ENCODE measurements around the gene ZSCAN10. TPM values are rescaled to one million over a fixed set of nuclear protein-coding genes. Genes with fewer than 3 reads are reported as not detected.

The ZSCAN10 gene
- total and polyA plus RNA-seq, 2 experiments from 2014 or later = 217 to 519 TPM

GRCh38 chr16:3099395-3099731 is 269 bp upstream of the ZSCAN10 start:
- DNase-seq (ENCODE audit: low spot score) (no peak), ATAC-seq (peak; percentile 2; the same call in 2 of the 3 replicates)
- Histone ChIP-seq H3K36me3 (ENCODE audit: insufficient read depth) (no peaks in the 10 kb centered on the region), H3K4me2 (peak overlapping the region; percentile 85), H4K20me1 (replicated peaks; ENCODE audit: insufficient read depth) (peaks cover 4% of the 10 kb centered on the region; the same call in 1 of the 2 replicates), H3K27ac (ENCODE audit: low read depth) (peak overlapping the region; percentile 99), H3K79me2 (replicated peaks; ENCODE audit: insufficient read depth) (peaks cover 39% of the 10 kb centered on the region), H2AFZ (no peak overlapping the region), H3K9me2 (ENCODE audit: insufficient read depth) (no peaks in the 10 kb centered on the region), H3K4me1 (ENCODE audit: insufficient read depth) (peaks cover 49% of the 10 kb centered on the region), H3F3A (replicated peaks; ENCODE audit: low read depth) (peaks cover 48% of the 10 kb centered on the region), H3K4me3 (peak overlapping the region; percentile 89), H3K27me3 (ENCODE audit: insufficient read depth) (no peaks in the 10 kb centered on the region)
- Mint-ChIP-seq H3K4me3 (peak overlapping the region; percentile 99), H3K9me3 (no peaks in the 10 kb centered on the region; the same call in 2 of the 3 replicates), H3K27me3 (ENCODE audit: insufficient read depth, low read depth, poor library complexity) (peaks cover 41% of the 10 kb centered on the region), H3K27ac (peak overlapping the region; percentile 99), H3K36me3 (ENCODE audit: low read depth) (peaks cover 44% of the 10 kb centered on the region), H3K4me1 (peaks cover 47% of the 10 kb centered on the region)
- TF ChIP-seq CREB1 (CRISPR knock-in tag; IDR thresholded peaks at IDR 0.05; ENCODE audit: low read depth) (no peak), REST (IDR thresholded peaks at IDR 0.05; ENCODE audit: unreplicated experiment) (no peak), POLR2AphosphoS5 (IDR thresholded peaks at IDR 0.05; ENCODE audit: low read depth) (peak; percentile 12; the same call in 1 of the 2 replicates), ETS1 (IDR thresholded peaks at IDR 0.05) (no peak), ZNF331 (CRISPR knock-in tag; IDR thresholded peaks at IDR 0.05; ENCODE audit: low read depth) (no peak)

GRCh38 chr16:3097266-3097665 is 1.8 kb downstream of the ZSCAN10 start:
- peaks cover 40% of the 10 kb centered on the region for H3K4me1 Mint-ChIP-seq
- H3K27me3 ChIP-seq (ENCODE audit: insufficient read depth) = no peaks in the 10 kb centered on the region
- peak overlapping the region; percentile 89 for H3K4me3 ChIP-seq
- peaks cover 58% of the 10 kb centered on the region for H3K79me2 ChIP-seq (replicated peaks; ENCODE audit: insufficient read depth)
- peaks cover 16% of the 10 kb centered on the region; the same call in 1 of the 2 replicates for H3K36me3 ChIP-seq (ENCODE audit: insufficient read depth)
- TF ChIP-seq CTCF (conservative IDR thresholded peaks at IDR 0.05; ENCODE audit: low read depth in 2 of 2) (no peak), EZH2phosphoT487 (IDR thresholded peaks at IDR 0.05; ENCODE audit: unreplicated experiment) (no peak), POLR2AphosphoS5 (IDR thresholded peaks at IDR 0.05; ENCODE audit: low read depth) (peak; percentile 36; the same call in 1 of the 2 replicates), CREB1 (CRISPR knock-in tag; IDR thresholded peaks at IDR 0.05; ENCODE audit: low read depth) (no peak), ZNF114 (CRISPR knock-in tag; IDR thresholded peaks at IDR 0.05) (no peak), NANOG (IDR thresholded peaks at IDR 0.05; ENCODE audit: borderline replicate concordance) (no peak), ZNF331 (CRISPR knock-in tag; IDR thresholded peaks at IDR 0.05; ENCODE audit: low read depth) (no peak)
- H4K20me1 ChIP-seq (replicated peaks; ENCODE audit: insufficient read depth) = peaks cover 22% of the 10 kb centered on the region; the same call in 1 of the 2 replicates
- peaks cover 42% of the 10 kb centered on the region for H3K27me3 Mint-ChIP-seq (ENCODE audit: insufficient read depth, low read depth, poor library complexity)
- peak overlapping the region; percentile 99 for H3K4me3 Mint-ChIP-seq
- H3F3A ChIP-seq (replicated peaks; ENCODE audit: low read depth) = peaks cover 45% of the 10 kb centered on the region
- no peaks in the 10 kb centered on the region for H3K9me2 ChIP-seq (ENCODE audit: insufficient read depth)
- H3K9me3 Mint-ChIP-seq = no peaks in the 10 kb centered on the region; the same call in 2 of the 3 replicates
- H3K27ac Mint-ChIP-seq = peak overlapping the region; percentile 99
- peaks cover 62% of the 10 kb centered on the region for H3K36me3 Mint-ChIP-seq (ENCODE audit: low read depth)
- H3K27ac ChIP-seq (ENCODE audit: low read depth) = peak overlapping the region; percentile 99
- peak overlapping the region; percentile 85 for H3K4me2 ChIP-seq
- no peak overlapping the region for H2AFZ ChIP-seq
- DNase-seq (ENCODE audit: low spot score) (peak; percentile 69), ATAC-seq (peak; percentile 2)
- H3K4me1 ChIP-seq (ENCODE audit: insufficient read depth) = peaks cover 47% of the 10 kb centered on the region

Measured in GM23338 (cell line).